Central memory CD8-positive, alpha-beta T cell (primary cell): ENCODE results near the gene TMEM33.

Source experiments
- ATAC-seq: fragments of 150-1000 bp; cut with Tn5 transposase; replicated peaks from 2 replicates; pipeline ENCODE4 v1.10.0; 2022; ENCODE audit warnings: mild to moderate bottlenecking, moderate FRiP score, moderate number of reproducible peaks; ENCODE audit not compliant: poor library complexity, severe bottlenecking; ENCODE audit errors: extremely low read depth
- DNase-seq, 2 donors: peaks; one replicate each; pipeline ENCODE4 v3.0.0; 2021; ENCODE audit warnings: low spot score in 2 of 2
- H3K27ac Mint-ChIP-seq: one replicate; pipeline ENCODE4 v1.8.0; 2022; ENCODE audit warnings: low read depth, mild to moderate bottlenecking, moderate library complexity, mixed read lengths
- H3K27me3 Mint-ChIP-seq: one replicate; pipeline ENCODE4 v1.8.0; 2022; ENCODE audit warnings: mixed read lengths
- H3K36me3 Mint-ChIP-seq: one replicate; pipeline ENCODE4 v1.8.0; 2022; ENCODE audit warnings: mild to moderate bottlenecking, moderate library complexity, mixed read lengths; ENCODE audit not compliant: insufficient read depth
- H3K4me1 Mint-ChIP-seq: one replicate; pipeline ENCODE4 v1.8.0; 2022; ENCODE audit warnings: mixed read lengths
- H3K4me3 Mint-ChIP-seq: one replicate; pipeline ENCODE4 v1.8.0; 2022; ENCODE audit warnings: mild to moderate bottlenecking, moderate library complexity, mixed read lengths
- H3K9me3 Mint-ChIP-seq: one replicate; pipeline ENCODE4 v1.8.0; 2022; ENCODE audit warnings: mixed read lengths

The TMEM33 gene

DNA sequence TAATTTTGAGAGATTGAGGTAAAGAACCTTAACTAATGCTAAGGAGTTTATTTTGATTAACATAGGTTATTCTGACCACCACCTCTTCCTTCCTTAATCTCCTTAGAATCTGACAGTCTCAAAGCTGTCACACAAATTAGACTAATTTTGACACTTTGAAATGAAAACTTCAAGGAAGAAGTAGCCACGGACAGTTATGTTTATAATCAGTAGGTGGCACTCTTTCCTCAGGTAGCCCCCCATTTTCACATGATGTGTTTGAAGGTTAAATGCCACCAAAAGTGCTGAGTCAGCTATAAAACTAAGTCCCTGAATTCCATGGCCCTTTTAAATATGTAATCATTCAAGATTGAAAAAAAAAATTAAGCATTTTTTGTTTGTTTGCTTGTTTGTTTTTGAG is 22.4 kb downstream of the TMEM33 start:
- Mint-ChIP-seq H3K9me3 (no peaks in the 10 kb centered on the region), H3K27me3 (no peaks in the 10 kb centered on the region), H3K4me3 (no peak overlapping the region), H3K27ac (no peak overlapping the region), H3K36me3 (peaks cover 9% of the 10 kb centered on the region), H3K4me1 (peaks cover 4% of the 10 kb centered on the region)
- DNase-seq (no peak), ATAC-seq (no peak)

DNA sequence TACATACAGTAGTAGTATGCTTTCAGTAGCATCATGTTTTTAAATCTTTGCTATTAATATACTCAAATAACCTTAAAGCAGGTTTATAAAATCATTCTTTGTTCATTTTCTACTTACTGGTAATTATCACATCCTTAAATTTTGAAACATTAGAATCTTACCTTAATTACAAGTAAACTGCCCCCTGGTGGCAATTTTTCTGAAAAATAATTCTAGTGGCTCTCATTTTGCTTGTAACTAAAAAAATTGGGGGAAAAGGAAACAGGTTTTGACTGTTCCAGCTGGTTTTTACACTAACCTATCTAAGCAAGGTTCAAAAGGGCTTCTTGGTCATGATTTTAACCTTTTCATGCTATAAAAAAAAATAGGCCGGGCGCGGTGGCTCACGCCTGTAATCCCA is 27.9 kb downstream of the TMEM33 start:
- Mint-ChIP-seq H3K4me3 (no peak overlapping the region), H3K27me3 (no peaks in the 10 kb centered on the region), H3K9me3 (peaks cover 3% of the 10 kb centered on the region), H3K4me1 (peaks cover 4% of the 10 kb centered on the region), H3K36me3 (no peaks in the 10 kb centered on the region), H3K27ac (no peak overlapping the region)
- DNase-seq (no peak), ATAC-seq (no peak)

DNA sequence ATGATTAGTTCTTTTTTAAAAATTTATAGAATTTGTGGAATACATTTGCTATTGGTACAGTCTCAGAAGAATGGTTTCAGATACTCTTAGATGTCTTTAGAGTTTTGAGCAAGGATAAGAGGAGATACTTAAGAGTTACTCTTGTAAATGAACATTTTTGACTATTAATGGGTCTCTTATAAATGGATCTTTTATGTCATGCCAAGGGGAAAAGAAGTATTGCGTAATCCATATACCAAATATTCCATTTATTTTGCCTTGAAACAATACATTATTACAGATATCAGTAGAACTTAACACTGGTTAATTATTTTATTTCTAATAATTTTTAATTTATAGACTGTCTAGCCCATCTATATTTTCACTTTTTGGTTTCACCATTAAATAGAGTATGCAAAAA is 29.2 kb downstream of the TMEM33 start:
- ATAC-seq = no peak
- Mint-ChIP-seq H3K27ac (no peak overlapping the region), H3K36me3 (no peaks in the 10 kb centered on the region), H3K27me3 (no peaks in the 10 kb centered on the region), H3K4me3 (no peak overlapping the region), H3K9me3 (peaks cover 6% of the 10 kb centered on the region), H3K4me1 (peaks cover 4% of the 10 kb centered on the region)
- no peak for DNase-seq

DNA sequence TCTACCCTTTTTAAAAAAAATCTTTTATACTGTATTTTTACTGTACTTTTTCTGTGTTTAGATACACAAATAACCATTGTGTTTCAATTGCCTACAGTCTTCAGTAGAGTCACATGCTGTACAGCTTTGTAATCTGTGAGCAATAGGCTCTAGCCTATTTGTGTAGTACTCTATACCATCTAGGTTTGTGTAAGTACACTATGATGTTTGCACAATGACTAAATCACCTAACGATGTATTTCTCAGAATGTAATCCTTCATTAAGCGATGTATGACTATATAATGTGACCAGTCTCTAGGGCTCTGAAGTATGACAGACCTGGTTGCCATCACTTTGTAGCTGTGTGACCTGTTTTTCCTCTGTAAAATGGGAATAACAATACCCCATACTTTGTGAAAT is 32.2 kb downstream of the TMEM33 start:
- ATAC-seq (no peak), DNase-seq (no peak)
- Mint-ChIP-seq H3K27ac (no peak overlapping the region), H3K27me3 (no peaks in the 10 kb centered on the region), H3K4me1 (no peaks in the 10 kb centered on the region), H3K4me3 (no peak overlapping the region), H3K9me3 (peaks cover 6% of the 10 kb centered on the region), H3K36me3 (no peaks in the 10 kb centered on the region)

DNA sequence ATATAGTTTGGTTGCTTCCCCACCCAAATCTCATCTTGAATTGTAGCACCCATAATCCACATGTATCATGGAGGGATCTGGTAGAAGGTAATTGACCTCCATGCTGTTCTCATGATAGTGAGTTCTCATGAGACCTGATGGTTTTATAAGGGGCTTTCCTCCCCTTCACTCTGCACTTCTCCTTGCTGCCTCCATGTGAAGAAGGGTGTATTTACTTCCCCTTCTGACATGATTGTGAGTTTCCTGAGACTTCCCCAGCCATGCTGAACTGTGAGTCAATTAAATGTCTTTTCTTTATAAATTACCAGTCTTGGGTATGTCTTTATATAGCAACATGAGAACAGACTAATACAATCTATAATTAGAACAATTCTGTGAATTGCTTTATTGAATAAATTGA is 34.4 kb downstream of the TMEM33 start:
- DNase-seq (no peak), ATAC-seq (no peak)
- Mint-ChIP-seq H3K4me1 (no peaks in the 10 kb centered on the region), H3K27me3 (no peaks in the 10 kb centered on the region), H3K27ac (no peak overlapping the region), H3K4me3 (no peak overlapping the region), H3K9me3 (peaks cover 6% of the 10 kb centered on the region), H3K36me3 (no peaks in the 10 kb centered on the region)

DNA sequence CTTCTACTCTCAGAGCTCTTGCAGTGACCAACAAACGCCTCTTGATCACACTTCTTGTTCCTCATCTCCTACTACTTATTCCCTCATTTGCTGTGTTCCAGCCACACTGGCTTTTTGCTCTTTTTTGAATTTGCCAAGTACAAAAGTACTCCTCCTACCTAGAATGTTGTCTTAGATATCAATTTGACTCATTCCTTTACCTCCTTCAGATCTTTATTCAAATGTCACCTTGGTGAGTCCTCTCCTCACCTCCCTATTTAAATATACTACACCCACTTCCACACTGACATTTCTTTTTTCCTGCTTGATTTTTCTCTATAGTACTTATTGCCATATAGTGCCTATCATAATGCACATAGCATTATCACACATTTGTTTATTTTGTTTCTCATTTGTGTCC is 40.1 kb downstream of the TMEM33 start:
- ATAC-seq = no peak
- no peak for DNase-seq
- Mint-ChIP-seq H3K4me1 (no peaks in the 10 kb centered on the region), H3K9me3 (no peaks in the 10 kb centered on the region), H3K36me3 (no peaks in the 10 kb centered on the region), H3K27me3 (no peaks in the 10 kb centered on the region), H3K27ac (no peak overlapping the region), H3K4me3 (no peak overlapping the region)

DNA sequence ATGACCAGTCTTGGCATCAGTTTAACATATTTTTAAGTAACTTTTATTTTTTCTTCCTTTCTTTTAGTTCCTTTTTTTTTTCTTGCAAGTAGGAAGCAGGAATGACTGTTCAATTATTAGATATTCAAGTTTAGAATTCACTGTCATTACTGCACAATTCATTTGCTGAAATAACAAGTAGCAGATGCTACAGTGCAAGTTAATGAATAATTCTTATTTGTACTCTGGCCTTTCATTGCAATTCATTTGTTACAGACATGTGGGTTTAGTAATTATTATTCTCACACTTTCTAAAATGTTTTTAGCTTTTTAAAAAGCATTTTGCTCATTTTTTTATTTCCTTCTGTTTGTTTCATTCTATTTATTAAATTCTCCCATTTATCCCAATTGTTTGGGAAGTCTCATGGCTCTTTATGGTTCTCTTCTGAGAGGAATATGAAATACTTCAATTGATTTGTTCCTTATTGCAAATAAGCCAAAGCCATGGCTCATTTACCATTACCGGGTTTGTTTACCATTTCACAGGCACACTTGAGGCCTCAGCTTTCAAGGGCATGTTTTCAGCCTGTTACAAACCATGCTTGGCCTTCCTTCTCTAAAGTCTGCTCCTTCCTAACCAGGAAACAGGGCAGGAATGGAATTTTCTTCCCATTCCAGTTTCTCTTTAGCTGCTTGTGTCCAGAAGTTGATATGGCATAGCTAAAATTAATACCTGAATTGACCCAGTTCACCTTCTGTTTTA is 41.7 kb downstream of the TMEM33 start:
- ATAC-seq (no peak), DNase-seq (no peak)
- no peaks in the 10 kb centered on the region for H3K4me1 Mint-ChIP-seq
- no peaks in the 10 kb centered on the region for H3K9me3 Mint-ChIP-seq
- H3K4me3 Mint-ChIP-seq = no peak overlapping the region
- no peaks in the 10 kb centered on the region for H3K27me3 Mint-ChIP-seq
- H3K36me3 Mint-ChIP-seq = no peaks in the 10 kb centered on the region
- no peak overlapping the region for H3K27ac Mint-ChIP-seq

DNA sequence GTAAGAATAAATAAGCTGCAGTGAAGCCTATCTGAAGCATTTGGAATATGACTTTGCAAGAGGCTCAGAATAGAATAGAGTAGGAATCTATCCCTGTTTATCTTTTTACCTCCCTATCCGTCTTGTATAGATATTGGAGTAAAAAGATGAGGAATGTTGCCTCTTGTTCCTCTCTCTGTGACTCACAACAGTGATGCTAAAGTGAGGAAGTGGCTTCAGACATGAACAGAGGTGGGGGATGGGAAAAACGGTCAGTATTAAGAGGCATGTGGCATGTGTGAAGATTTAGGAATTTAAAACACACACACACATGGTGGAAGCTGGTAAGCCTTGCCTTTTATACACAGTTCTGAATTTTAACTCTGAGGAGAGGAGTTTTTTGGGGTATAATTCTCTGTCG is 42.5 kb downstream of the TMEM33 start:
- Mint-ChIP-seq H3K4me3 (no peak overlapping the region), H3K9me3 (no peaks in the 10 kb centered on the region), H3K36me3 (no peaks in the 10 kb centered on the region), H3K27ac (no peak overlapping the region), H3K4me1 (no peaks in the 10 kb centered on the region), H3K27me3 (no peaks in the 10 kb centered on the region)
- ATAC-seq = no peak
- DNase-seq = no peak

DNA sequence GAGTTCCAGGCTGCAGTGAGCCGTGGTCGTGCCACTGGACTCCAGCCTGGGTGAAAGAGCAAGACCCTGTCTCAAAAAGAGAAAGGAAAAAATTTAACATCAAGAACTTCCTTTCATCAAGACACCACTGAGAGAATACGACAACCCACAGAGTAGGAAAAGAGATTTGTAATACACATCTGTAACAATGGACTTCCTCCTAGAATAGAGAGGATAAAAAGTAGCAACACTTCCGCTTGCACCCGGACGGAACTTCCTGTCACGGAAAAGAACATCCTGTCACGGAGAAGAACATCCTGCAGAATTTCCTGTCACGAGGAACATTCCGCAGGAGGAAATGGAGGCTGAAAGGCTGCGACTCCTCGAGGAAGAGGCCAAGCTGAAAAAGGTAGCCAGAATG is 46.2 kb downstream of the TMEM33 start, which contains the start of gene DCAF4L1:
Gene DCAF4L1 (plus strand): TSS at position 301 of the 400 bp plus-strand sequence. CDS start 37 bp downstream, at position 338.
- H3K4me3 Mint-ChIP-seq = no peak within 1 kb of the TSS
- ATAC-seq (no peak), DNase-seq (no peak)
- H3K9me3 Mint-ChIP-seq = no peaks in the 10 kb centered on the region
- H3K4me1 Mint-ChIP-seq = no peaks in the 10 kb centered on the region
- no peaks in the 10 kb centered on the region for H3K27me3 Mint-ChIP-seq
- no peaks in the 10 kb centered on the region for H3K36me3 Mint-ChIP-seq
- no peak within 1 kb of the TSS for H3K27ac Mint-ChIP-seq

DNA sequence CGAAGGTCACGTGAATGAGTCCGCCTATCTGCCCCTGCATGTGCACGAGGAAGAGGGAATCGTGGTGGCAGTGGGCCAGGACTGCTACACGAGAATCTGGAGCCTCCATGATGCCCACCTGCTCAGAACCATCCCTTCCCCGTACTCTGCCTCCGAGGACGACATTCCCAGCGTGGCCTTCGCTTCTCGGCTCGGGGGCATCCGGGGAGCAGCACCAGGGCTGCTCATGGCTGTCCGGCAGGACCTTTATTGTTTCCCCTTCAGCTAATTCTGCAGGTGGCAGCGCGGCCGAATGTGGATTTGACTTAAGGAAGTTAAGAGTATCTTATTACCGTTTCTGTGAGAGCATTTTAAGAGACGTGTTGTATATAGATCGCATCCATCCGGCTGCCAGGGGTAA is 47.5 kb downstream of the TMEM33 start:
- H3K27me3 Mint-ChIP-seq = no peaks in the 10 kb centered on the region
- no peak for DNase-seq
- no peak overlapping the region for H3K4me3 Mint-ChIP-seq
- H3K9me3 Mint-ChIP-seq = no peaks in the 10 kb centered on the region
- no peaks in the 10 kb centered on the region for H3K36me3 Mint-ChIP-seq
- H3K27ac Mint-ChIP-seq = no peak overlapping the region
- H3K4me1 Mint-ChIP-seq = no peaks in the 10 kb centered on the region
- ATAC-seq = no peak

DNA sequence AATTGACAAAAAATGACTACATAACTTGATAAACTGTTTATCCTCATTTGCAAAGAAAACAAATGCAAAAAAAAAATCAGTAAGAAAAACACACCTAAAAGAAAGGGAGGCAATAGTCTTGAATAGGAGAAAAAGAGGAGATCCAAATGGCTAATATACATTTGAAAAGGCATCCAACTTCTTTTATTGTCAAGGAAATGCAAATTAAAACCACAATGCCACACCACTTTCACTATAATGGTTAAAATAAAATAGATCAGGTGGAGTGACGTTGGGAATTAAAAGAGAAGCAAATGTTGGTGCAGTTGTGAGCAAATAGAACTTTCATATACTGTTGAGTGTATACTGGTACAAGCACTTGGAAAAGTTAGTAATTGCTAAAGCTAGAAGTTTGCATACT is 49.9 kb downstream of the TMEM33 start:
- H3K4me1 Mint-ChIP-seq = peaks cover 8% of the 10 kb centered on the region
- no peaks in the 10 kb centered on the region for H3K9me3 Mint-ChIP-seq
- ATAC-seq (no peak), DNase-seq (no peak)
- H3K27me3 Mint-ChIP-seq = no peaks in the 10 kb centered on the region
- H3K27ac Mint-ChIP-seq = no peak overlapping the region
- H3K36me3 Mint-ChIP-seq = peaks cover under 1% of the 10 kb centered on the region
- no peak overlapping the region for H3K4me3 Mint-ChIP-seq

DNA sequence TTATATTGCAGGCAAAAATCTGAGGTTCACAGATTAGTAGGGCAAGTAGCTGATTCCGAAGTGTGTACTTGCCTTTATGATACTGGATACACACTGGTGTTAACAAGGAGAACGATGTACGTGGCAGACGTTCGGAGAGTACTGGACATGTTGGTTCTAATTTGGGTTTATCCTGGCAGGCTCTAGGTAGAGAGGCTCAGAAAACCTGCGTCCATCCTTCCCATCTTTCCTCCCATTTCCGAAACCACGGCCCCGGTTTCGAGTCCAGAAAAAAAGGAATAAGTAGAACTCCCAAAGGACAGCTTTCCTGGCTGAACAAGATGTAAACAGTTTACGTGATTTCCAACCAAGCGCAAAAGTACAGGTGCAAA is 54.8 kb downstream of the TMEM33 start:
- no peaks in the 10 kb centered on the region for H3K27me3 Mint-ChIP-seq
- peak overlapping the region; percentile 98 for H3K27ac Mint-ChIP-seq
- H3K4me1 Mint-ChIP-seq = peaks cover 9% of the 10 kb centered on the region
- no peaks in the 10 kb centered on the region for H3K9me3 Mint-ChIP-seq
- peak; percentile 12 for ATAC-seq
- H3K4me3 Mint-ChIP-seq = peak overlapping the region; percentile 97
- H3K36me3 Mint-ChIP-seq = peaks cover 12% of the 10 kb centered on the region
- no peak for DNase-seq

DNA sequence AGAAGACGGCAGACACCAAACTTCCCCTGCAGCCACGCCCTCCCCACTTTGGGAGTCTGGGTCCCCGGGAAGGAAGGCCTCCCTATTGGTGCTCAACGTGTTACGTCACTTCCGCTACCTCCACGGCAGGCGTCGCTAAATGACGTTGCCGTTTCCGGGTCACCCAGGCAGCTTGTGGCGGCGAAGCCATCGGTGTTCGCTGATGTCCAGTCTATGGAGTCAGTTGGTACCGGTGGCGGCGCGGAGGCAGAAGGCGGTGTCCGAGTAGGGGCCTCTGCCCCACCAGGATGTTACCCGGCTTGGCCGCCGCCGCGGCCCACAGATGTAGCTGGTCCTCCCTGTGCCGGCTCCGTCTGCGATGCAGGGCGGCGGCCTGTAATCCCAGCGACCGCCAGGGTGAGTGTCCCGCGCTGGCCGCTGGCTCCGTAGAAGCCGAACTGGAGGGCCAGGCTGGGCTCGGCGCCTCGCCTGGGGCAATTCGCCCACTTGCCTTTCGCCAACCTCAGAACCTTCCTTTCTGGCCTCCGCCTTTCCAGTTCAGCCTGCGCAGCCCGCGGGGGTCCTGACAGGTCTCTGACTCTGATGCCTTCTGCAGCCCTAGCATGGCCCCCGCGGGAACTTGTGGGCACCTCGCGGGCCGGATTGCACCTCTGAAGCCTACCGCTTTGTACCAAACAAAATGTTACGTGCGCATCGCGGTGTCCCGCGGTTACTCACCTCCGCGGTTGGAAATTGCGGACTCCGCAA is 55.3 kb downstream of the TMEM33 start, which contains the start of gene SLC30A9:
Gene SLC30A9 (plus strand): TSS at position 166 of the 747 bp plus-strand sequence. CDS start 122 bp downstream, at position 288.
- peak within 1 kb of the TSS; percentile 97 for H3K4me3 Mint-ChIP-seq
- H3K4me1 Mint-ChIP-seq = peaks cover 13% of the 10 kb centered on the region
- DNase-seq = peak; percentile 79 to 88
- peak; percentile 97 for ATAC-seq
- peaks cover 12% of the 10 kb centered on the region for H3K36me3 Mint-ChIP-seq
- no peaks in the 10 kb centered on the region for H3K27me3 Mint-ChIP-seq
- no peaks in the 10 kb centered on the region for H3K9me3 Mint-ChIP-seq
- peak within 1 kb of the TSS; percentile 98 for H3K27ac Mint-ChIP-seq
